ENCODE measurements around the gene RHOA. TPM values are rescaled to one million over a fixed set of nuclear protein-coding genes. Genes with fewer than 3 reads are reported as not detected.

RHOA gene
- total and polyA plus RNA-seq, 4 donors = 144 to 169 (median 160) TPM

GRCh38 chr3:49324768-49325167 is 87.0 kb downstream of the RHOA start:
- Histone ChIP-seq H3K9ac (ENCODE audit: low read depth in 1 of 2, low read length in 2 of 2) (no peak overlapping the region), H3K4me1 (ENCODE audit: control insufficient read depth in 4 of 4, insufficient read depth in 4 of 4, low read length in 3 of 4) (no peaks in the 10 kb centered on the region), H3K27ac (ENCODE audit: low read depth in 1 of 2, low read length in 2 of 2) (no peak overlapping the region), H3K27me3 (ENCODE audit: control insufficient read depth in 4 of 4, insufficient read depth in 4 of 4, low read length in 3 of 4) (no peaks in the 10 kb centered on the region), H3K9me3 (ENCODE audit: control insufficient read depth in 4 of 4, low read length in 3 of 4) (no peaks in the 10 kb centered on the region), H3K4me3 (ENCODE audit: low read depth in 1 of 3, low read length in 3 of 3) (no peak overlapping the region), H3K36me3 (ENCODE audit: control insufficient read depth in 4 of 4, insufficient read depth in 3 of 4, low read depth in 1 of 4, low read length in 3 of 4) (peaks cover 25 to 67% (median 48%) of the 10 kb centered on the region in 4 donors)
- WGBS = 96% methylated on average over 7 of the region's 7 CpGs
- TF ChIP-seq YY1 (IDR thresholded peaks at IDR 0.05) (no peak), CTCF (IDR thresholded peaks at IDR 0.05; ENCODE audit: low read depth, low read length, missing input control) (no peak), HNF4G (IDR thresholded peaks at IDR 0.05) (no peak), FOXA2 (IDR thresholded peaks at IDR 0.05) (no peak), EGR1 (IDR thresholded peaks at IDR 0.05; ENCODE audit: low read depth in 2 of 2) (no peak), NR2F2 (IDR thresholded peaks at IDR 0.05) (no peak), RAD21 (IDR thresholded peaks at IDR 0.05) (no peak)
- DNase-seq (ENCODE audit: low spot score) = no peak

DNA sequence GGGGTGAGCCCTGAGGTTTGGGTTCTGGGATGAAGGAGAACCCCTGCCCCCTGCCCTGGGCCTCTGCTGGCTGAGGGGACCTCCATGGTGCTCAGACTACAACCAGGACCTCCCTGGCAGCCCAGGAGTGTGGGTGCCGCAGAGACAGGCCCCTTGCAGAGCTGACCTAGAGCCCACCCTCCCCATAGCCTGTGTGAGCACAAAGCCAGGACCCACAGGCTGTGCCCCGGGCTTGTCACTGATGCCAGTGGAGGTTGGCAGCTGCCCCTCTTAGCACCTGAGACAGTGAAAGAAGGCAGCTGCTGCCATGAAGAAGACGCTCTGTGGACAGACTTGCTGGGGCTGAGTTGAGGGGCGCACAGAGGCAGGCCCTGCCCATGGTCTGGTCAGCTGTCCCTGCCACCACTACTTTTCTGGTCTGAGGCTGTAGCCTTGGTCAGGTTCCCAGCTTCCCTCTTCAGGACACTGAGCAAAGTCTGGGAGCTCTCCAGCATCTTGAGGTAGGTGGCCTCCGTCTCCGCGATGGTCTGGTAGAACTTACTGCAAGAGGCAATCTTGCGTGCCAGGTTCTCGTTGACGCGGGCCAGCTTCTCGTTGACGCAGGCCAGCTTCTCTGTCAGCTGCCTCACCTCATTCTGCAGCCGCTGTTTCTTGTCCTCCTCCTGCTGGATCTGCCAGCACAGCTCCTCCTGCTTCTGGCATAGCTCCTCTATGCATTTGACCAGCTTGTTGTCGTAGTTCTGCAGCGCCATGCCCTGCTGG is 94.9 kb downstream of the RHOA start:
- peaks cover 19 to 50% (median 26%) of the 10 kb centered on the region in 4 donors for H3K36me3 ChIP-seq (ENCODE audit: control insufficient read depth in 4 of 4, insufficient read depth in 3 of 4, low read depth in 1 of 4, low read length in 3 of 4)
- H3K4me1 ChIP-seq (ENCODE audit: control insufficient read depth in 4 of 4, insufficient read depth in 4 of 4, low read length in 3 of 4) = no peaks in the 10 kb centered on the region
- H3K9ac ChIP-seq (ENCODE audit: low read depth in 1 of 2, low read length in 2 of 2) = no peak overlapping the region
- H3K4me3 ChIP-seq (ENCODE audit: low read depth in 1 of 3, low read length in 3 of 3) = no peak overlapping the region
- TF ChIP-seq NR2F2 (IDR thresholded peaks at IDR 0.05) (no peak), HNF4A (conservative IDR thresholded peaks at IDR 0.05) (no peak), JUND (IDR thresholded peaks at IDR 0.05) (no peak), RXRA (IDR thresholded peaks at IDR 0.05) (no peak), HNF4G (IDR thresholded peaks at IDR 0.05) (no peak), FOXA1 (IDR thresholded peaks at IDR 0.05) (no peak), RAD21 (IDR thresholded peaks at IDR 0.05) (no peak), EGR1 (IDR thresholded peaks at IDR 0.05; ENCODE audit: low read depth in 2 of 2) (no peak), CTCF (IDR thresholded peaks at IDR 0.05; ENCODE audit: low read depth, low read length, missing input control) (no peak), TAF1 (conservative IDR thresholded peaks at IDR 0.05) (no peak), ATF3 (IDR thresholded peaks at IDR 0.05) (no peak), REST (IDR thresholded peaks at IDR 0.05) (no peak), SP1 (IDR thresholded peaks at IDR 0.05) (no peak), YY1 (IDR thresholded peaks at IDR 0.05) (no peak), GABPA (IDR thresholded peaks at IDR 0.05 in 1 of 2, conservative IDR thresholded peaks at IDR 0.05 in 1 of 2) (no peak), ZBTB33 (IDR thresholded peaks at IDR 0.05) (no peak), FOXA2 (IDR thresholded peaks at IDR 0.05) (no peak)
- TF ChIP-seq, protein P1, sequence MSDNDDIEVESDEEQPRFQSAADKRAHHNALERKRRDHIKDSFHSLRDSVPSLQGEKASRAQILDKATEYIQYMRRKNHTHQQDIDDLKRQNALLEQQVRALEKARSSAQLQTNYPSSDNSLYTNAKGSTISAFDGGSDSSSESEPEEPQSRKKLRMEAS (IDR thresholded peaks at IDR 0.05) = no peak
- no peak overlapping the region for H3K27ac ChIP-seq (ENCODE audit: low read depth in 1 of 2, low read length in 2 of 2)
- no peak for DNase-seq (ENCODE audit: low spot score)
- H3K9me3 ChIP-seq (ENCODE audit: control insufficient read depth in 4 of 4, low read length in 3 of 4) = no peaks in the 10 kb centered on the region
- WGBS = 96% methylated on average over 16 of the region's 16 CpGs
- no peaks in the 10 kb centered on the region for H3K27me3 ChIP-seq (ENCODE audit: control insufficient read depth in 4 of 4, insufficient read depth in 4 of 4, low read length in 3 of 4)
